Left hindlimb (tissue), 1 donor: Measurements from ENCODE around the gene NHEJ1.

Experiments used
- DNase-seq: peaks from one replicate; pipeline ENCODE4 v3.0.0-alpha.2; 2018

NHEJ1 gene

DNA sequence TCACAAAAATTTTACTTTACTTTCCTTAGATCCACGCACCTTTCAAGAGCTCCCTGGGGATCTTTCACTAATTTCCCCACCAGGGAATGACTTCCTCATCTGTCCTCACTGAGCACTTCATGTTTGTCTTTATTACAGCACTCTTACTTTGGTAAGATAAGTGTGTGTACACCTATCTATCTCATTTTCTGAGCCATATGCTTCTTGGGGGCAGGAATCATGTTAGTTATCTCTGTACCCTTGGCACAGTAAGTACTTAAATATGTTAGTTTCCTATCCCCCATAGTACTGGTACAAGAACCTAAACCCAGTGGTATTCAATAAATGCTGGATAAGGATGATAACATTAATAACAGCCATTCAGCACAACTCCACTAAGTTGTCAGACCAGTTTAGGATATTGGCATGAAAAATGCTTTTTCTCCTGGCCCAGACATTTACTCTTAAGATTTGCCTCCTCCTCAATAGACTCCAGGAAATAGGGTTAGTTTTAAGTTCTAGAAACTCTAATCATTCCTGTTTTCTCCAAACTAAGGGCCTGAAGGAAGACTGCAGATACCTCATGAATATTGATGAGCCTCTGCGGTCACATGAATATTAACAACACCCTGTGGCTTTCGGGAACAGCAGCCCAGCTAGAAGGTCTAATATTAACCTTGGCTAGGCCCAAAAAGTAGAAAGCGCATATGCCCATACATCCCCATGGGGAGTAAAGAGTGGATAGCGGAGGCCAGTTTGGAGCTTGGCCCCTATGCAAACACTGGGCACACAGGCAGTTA is 38.2 kb downstream of the NHEJ1 start:
- DNase-seq: no peak

- DNase-seq: no peak
Observed at GRCh38 chr2:219120082-219120481, 40.5 kb downstream of the NHEJ1 start.

DNA sequence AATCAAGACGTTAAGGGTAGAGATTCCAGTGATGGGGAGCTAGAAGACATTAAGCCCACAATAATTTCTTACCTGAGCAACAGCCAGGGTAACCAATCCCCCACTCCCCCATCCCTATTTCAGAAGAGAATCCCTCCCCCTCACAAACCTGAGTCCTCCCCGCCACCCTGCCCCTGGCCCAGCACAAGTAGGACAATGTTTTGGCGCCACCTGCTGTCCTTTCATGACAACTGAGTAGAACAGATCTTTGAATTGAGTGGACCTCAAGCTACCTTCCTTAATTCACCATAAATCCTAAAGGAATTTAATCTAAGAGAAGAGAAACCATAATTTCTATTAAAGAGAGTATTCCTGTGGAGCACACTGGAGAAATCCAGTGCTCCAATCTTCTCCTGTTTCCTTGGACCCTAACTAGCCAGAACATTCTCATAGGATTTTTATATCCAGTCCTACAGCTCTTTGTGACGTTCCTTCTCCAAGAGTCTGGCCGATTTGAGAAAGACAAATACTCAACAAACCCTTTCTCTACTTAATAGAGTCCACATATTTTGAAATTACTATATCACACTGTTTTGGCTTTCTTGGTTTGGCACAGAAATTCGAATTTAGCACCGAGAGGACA is 41.1 kb downstream of the NHEJ1 start:
- DNase-seq: peak; percentile 53

DNA sequence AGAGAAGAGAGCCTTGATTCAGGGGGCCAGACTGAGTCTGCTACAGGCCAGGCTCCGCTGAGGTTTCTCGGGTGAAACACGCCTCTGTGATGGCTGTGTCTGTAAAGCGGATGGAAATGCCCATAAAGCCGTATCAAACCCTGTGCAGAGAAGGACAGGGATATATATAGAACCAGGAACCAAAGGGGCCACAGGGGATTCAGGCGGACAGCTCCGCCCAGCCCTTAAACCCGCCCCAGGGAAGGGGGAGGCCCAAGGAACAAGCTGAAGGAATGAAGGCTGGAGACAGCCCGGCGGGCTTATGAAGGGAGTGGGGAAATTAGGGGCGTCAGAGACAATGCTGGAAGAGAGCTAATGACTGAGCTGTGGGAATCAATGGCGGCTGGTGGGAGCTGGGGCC is 42.1 kb downstream of the NHEJ1 start:
- DNase-seq: peak; percentile 46

DNA sequence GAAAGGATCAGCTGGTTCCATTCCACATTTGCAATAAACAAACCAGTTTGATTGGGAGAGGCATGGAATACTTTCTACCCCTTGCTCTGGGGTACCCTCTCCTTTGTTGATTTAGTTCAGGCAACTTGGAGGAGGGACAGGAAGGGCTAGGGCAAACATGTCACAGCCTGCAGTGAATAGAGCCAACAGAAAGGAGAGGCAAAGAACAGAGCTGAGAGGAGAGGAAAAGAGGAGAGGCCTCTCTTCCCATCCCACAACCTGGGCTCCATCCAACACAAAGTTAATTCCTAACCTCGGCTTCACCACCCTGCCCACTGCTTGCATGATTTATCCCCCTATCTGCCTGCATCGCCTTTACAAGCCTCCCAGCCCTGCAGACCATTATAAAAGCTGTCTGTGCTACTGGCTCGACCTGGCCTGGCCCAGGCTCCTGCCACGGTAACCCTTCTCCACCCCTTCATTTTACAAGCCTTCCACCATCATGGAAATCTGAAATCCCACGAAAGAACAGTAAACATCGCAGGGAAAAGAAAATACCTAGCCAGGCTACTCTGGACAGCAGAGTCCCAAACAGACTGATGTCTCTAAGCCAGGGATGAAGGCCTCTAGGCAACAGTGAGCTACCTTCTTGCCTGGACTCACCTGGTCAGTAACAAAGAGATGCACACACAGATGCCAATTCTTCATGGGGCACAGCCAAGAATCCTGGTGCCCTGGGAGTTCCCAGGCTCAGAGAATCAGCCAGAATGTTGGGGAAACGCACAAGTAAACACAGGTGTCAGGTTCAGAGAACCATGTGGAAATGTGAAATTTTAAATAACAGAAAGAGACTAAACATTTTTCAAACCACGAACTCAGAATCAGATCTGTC is 43.6 kb downstream of the NHEJ1 start:
- DNase-seq: peak; percentile 56

GRCh38 chr2:219112651-219113338 is 47.8 kb downstream of the NHEJ1 start:
- no peak for DNase-seq

DNA sequence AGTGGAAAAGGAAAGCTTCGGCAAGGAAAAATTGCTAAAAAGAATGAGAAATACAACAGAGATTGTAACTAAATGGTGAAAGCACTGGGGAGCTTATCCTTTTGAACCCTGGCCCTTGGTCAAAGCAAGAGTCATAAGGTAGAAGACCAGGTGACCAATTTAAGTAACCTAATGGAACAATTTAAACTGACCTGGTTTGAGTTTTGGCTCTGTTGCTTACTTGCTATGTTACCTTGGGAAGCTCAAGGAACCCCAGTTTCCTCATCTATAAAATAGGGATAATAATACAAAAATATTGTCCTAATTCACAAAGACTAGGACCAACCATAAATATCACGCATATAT is 48.6 kb downstream of the NHEJ1 start:
- DNase-seq: no peak

- DNase-seq: no peak
Observed at GRCh38 chr2:219111375-219112061, 49.1 kb downstream of the NHEJ1 start.

DNA sequence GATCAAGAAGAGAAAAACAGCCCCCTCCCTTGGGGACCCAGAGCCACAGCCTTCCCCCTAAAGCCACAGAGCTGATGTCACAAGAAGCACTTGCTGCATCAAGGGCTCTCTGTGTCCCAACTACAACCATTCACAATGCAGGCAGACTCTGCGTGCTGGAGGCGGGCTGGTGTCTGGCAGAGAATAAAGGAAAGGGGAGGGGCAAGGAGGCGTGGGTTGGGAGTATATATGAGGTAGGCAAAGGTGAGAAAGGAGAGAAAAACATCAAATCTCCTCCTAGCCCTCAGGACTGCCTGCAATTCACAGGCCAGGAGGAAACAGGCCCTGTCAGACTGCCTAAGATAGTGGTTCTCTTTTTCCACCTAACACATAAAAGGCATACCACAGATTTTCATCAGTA is 51.1 kb downstream of the NHEJ1 start:
- no peak for DNase-seq

GRCh38 chr2:219107758-219108157 is 52.9 kb downstream of the NHEJ1 start:
- DNase-seq: no peak

- DNase-seq: no peak
Observed at GRCh38 chr2:219106251-219106650, 54.4 kb downstream of the NHEJ1 start.

DNA sequence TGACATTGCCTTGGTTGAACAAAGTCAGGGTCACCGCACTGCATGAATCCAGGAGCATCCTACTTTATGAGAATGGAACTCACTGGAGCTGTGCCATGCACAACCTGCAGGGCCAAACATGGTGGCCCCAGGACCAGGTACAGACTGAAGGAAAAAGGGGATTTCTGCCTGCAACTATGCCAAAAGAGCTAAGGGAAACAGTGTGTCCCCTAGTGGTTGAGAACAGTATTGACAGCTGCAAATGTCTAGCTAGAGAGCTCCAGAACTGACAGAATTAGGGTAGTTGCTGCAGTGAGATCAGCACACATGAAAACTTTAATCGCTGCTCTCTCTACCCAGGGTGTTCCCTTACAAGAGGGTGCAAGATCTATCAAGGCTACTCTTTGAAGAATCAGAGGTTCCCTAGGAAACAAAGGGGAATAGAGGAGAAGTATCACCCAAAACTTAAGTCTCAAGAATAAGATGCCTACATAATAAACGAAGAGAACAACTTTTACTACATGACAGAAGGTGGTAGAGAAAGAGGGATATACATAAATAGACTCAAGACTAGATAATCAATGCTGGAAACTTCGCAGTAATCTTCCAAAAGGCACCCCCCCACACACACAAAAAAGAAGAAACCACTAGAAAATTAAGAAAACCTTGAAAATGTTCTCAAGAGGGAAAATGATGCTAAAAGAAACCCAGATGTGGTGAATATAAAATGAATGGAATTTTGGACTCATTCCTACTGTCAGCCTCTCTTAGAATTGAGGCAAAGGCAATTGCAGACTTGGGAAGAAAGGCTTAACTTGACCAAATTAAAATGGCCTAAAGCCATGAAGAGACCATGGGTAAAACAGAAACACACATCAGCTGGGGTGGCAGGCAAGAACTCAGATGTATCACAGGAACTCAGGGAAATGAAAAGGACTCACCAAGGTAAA is 56.2 kb downstream of the NHEJ1 start:
- no peak for DNase-seq

DNA sequence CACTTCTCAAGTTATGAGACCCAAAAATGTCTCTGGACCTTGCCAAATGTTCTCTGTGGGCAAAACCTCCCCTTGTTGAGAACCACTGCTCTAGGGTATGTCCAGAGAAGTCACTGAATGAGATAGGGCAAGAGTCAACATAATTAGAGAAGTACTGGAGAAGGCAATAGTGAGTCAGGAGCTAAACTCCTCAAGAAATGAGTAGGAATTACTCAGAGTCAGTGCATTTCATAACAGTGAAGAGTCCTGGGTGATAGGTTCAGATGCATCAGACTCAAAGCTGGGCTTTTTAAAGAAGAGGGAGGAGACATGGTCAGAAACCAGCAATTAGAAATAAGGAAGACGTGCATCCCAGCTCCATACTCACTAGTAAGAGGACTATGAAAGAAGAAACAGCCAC is 61.3 kb downstream of the NHEJ1 start:
- DNase-seq: no peak

- DNase-seq: no peak
Observed at GRCh38 chr2:219095406-219095935, 65.1 kb downstream of the NHEJ1 start.

DNA sequence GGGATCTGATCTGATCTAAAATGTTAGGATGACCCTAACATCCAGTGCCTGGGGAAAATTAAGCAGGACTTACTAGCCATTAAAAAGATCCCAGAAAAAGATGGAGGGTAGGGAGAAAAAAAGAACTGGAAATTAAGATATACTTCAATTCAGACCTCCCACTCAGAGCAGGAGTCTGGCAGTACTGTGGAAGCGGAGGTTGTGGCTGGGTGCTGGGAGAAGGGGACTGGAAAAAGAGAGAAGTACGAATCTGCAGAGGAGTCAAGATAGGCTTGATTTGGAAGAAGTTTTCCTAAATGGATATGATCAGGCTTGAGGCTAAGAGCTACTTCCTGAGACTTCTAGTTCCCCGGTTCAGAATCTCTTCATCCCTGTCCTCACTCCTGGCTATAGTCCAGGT is 66.4 kb downstream of the NHEJ1 start:
- DNase-seq: no peak

DNA sequence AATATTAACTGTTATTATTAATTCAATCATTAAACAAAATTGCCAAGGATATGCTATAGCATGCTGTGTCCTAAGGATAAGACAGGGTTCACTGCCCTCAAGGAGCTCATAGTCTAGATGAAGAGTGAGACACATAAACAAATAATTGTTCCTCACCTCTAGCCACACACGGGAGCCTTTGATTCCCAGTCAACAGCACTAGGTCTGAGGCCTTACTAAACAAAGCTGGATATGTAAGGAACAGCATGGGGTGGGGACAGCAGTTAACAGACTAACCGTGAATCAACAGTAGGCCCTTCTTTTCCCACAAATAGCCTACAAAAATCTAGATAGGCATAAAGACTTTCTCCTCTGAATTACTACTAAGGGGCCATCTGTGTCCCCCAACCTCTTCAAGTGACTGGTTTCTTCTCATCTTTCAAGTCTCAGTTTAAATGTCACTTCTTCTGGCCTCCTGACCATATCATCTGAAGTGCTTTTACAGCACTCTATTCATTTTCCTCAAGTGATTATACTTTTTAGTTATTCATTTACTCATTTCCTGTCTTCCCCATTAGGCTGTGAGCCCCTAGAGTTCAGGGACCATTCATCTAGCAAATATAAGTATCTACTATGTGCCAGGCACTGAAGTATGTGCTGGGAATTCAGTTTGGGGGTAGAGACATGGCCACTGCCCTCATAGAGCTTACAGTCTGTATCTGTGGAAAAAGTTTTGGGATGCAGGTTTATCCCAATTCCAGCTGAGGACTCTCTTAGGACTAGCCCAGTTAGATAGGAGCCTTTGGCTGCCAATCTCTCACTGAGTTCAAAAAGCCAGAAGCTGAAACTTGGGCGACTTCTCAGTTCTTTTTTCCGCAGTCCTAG is 69.9 kb downstream of the NHEJ1 start:
- DNase-seq: no peak

DNA sequence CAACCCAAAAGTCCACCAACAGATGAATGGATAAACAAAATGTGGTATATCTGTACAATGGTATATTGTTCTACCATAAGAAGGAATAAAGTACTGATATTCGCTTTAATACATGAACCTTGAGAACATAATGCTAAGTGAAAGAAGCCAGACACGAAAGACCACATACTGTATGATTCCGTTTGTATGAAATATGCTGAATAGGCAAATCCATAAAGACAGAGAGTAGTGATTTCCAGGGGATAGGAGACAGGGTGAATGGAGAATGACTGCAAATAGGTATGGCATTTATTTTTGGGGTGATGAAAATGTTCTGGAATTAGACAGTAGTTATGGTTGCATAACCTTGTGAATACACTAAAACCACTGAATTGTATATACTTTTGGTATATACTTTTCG is 71.3 kb downstream of the NHEJ1 start:
- no peak for DNase-seq

GRCh38 chr2:219087848-219088247 is 72.8 kb downstream of the NHEJ1 start:
- DNase-seq: no peak

- DNase-seq: no peak
Observed at GRCh38 chr2:219087361-219087760, 73.3 kb downstream of the NHEJ1 start.

DNA sequence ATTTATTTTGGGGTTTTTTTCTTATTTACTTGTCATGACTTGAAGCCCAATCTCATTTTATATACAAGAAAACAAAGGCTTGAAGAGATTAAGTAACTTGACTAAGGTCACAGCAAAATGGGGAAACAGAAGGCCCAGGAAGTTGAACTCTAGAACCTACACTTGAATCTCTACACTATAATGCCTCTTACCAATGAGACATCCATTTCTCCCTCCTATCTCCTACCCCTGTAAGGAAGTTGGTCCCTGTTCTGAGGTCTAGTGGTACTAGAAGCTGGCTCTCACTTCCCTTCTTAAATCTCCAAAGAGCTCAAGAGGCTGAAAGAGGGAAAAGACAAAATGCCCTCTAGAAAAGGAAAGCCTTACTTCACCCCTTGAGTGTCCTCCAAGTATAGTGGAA is 74.4 kb downstream of the NHEJ1 start:
- no peak for DNase-seq
